ENCODE data around the gene HAGH.

DNA sequence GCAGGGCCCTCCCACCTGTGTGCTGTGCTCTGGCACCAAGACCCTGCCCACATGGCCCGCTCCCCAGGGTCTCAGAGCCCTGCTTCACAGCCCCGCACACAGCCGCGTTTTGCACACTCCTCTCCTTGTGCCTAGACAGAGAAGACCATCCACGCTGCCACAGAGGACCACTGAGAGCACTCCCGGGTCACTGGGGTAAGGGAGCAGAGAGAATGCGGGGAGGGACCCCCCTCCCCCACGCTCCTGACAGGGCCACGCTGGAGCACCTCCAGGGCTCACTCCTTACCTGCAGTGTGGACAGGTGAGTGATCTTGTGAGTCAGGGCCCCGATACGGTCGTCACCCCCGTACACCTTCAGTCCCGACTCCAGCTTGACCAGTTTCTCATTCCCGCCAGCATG, 7.0 kb downstream of the HAGH start:
- TF ChIP-seq ZFP3 (CRISPR knock-in tag; IDR thresholded peaks at IDR 0.05) (no peak), ESRRG (CRISPR knock-in tag; IDR thresholded peaks at IDR 0.05) (no peak), ARNTL (CRISPR knock-in tag; IDR thresholded peaks at IDR 0.05; ENCODE audit: borderline replicate concordance, low read depth) (no peak), PPARA (CRISPR knock-in tag; IDR thresholded peaks at IDR 0.05; ENCODE audit: borderline replicate concordance) (no peak), ZFP30 (CRISPR knock-in tag; IDR thresholded peaks at IDR 0.05) (no peak), ZNF565 (CRISPR knock-in tag; conservative IDR thresholded peaks at IDR 0.05; ENCODE audit: low read depth) (no peak), RARB (CRISPR knock-in tag; IDR thresholded peaks at IDR 0.05) (no peak), GLIS3 (CRISPR knock-in tag; IDR thresholded peaks at IDR 0.05) (no peak), ISL1 (CRISPR knock-in tag; IDR thresholded peaks at IDR 0.05) (no peak), BACH2 (CRISPR knock-in tag; IDR thresholded peaks at IDR 0.05; ENCODE audit: borderline replicate concordance) (no peak), TOX (CRISPR knock-in tag; IDR thresholded peaks at IDR 0.05; ENCODE audit: borderline replicate concordance) (no peak)
- TF ChIP-seq, protein P1, sequence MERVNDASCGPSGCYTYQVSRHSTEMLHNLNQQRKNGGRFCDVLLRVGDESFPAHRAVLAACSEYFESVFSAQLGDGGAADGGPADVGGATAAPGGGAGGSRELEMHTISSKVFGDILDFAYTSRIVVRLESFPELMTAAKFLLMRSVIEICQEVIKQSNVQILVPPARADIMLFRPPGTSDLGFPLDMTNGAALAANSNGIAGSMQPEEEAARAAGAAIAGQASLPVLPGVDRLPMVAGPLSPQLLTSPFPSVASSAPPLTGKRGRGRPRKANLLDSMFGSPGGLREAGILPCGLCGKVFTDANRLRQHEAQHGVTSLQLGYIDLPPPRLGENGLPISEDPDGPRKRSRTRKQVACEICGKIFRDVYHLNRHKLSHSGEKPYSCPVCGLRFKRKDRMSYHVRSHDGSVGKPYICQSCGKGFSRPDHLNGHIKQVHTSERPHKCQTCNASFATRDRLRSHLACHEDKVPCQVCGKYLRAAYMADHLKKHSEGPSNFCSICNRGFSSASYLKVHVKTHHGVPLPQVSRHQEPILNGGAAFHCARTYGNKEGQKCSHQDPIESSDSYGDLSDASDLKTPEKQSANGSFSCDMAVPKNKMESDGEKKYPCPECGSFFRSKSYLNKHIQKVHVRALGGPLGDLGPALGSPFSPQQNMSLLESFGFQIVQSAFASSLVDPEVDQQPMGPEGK (CRISPR knock-in tag; IDR thresholded peaks at IDR 0.05; ENCODE audit: borderline replicate concordance), result no peak
- TF ChIP-seq, protein P2, sequence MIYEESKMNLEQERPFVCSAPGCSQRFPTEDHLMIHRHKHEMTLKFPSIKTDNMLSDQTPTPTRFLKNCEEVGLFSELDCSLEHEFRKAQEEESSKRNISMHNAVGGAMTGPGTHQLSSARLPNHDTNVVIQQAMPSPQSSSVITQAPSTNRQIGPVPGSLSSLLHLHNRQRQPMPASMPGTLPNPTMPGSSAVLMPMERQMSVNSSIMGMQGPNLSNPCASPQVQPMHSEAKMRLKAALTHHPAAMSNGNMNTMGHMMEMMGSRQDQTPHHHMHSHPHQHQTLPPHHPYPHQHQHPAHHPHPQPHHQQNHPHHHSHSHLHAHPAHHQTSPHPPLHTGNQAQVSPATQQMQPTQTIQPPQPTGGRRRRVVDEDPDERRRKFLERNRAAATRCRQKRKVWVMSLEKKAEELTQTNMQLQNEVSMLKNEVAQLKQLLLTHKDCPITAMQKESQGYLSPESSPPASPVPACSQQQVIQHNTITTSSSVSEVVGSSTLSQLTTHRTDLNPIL (CRISPR knock-in tag; IDR thresholded peaks at IDR 0.05; ENCODE audit: low read depth), result no peak
- TF ChIP-seq, protein P3, sequence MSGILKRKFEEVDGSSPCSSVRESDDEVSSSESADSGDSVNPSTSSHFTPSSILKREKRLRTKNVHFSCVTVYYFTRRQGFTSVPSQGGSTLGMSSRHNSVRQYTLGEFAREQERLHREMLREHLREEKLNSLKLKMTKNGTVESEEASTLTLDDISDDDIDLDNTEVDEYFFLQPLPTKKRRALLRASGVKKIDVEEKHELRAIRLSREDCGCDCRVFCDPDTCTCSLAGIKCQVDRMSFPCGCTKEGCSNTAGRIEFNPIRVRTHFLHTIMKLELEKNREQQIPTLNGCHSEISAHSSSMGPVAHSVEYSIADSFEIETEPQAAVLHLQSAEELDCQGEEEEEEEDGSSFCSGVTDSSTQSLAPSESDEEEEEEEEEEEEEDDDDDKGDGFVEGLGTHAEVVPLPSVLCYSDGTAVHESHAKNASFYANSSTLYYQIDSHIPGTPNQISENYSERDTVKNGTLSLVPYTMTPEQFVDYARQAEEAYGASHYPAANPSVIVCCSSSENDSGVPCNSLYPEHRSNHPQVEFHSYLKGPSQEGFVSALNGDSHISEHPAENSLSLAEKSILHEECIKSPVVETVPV (CRISPR knock-in tag; IDR thresholded peaks at IDR 0.05), result no peak
